Calu3 (cell line): ENCODE results near the gene ZC3H6. TPM values are rescaled to one million over a fixed set of nuclear protein-coding genes. Genes with fewer than 3 reads are reported as not detected.

Experiments used
- BruUV-seq: library from RNA; stranded (reverse); fragments of 400-500 nt; replicated peaks from 2 replicates; lab custom pipeline; 2021; lab: Mats Ljungman, UMichigan
- CTCF ChIA-PET: fragments of 300-600 bp; sonication (Branson Sonifier 250); formaldehyde crosslinking; loops from one replicate; lab custom pipeline; 2022; ENCODE audit warnings: antibody characterized with exemption; lab: Charles Lee
- DNase-seq: peaks from one replicate; pipeline ENCODE4 v3.0.0; 2022
- H3K27ac Mint-ChIP-seq: one replicate; pipeline ENCODE4 v1.8.0; 2022; ENCODE audit warnings: mixed read lengths; ENCODE audit not compliant: unreplicated experiment
- H3K27me3 Mint-ChIP-seq: one replicate; pipeline ENCODE4 v1.8.0; 2022; ENCODE audit warnings: mixed read lengths; ENCODE audit not compliant: unreplicated experiment
- H3K36me3 Mint-ChIP-seq: one replicate; pipeline ENCODE4 v1.8.0; 2022; ENCODE audit warnings: mild to moderate bottlenecking, moderate library complexity, mixed read lengths; ENCODE audit not compliant: insufficient read depth, unreplicated experiment
- H3K4me1 Mint-ChIP-seq: one replicate; pipeline ENCODE4 v1.8.0; 2022; ENCODE audit warnings: mild to moderate bottlenecking, low read depth, mixed read lengths; ENCODE audit not compliant: unreplicated experiment
- H3K4me3 Mint-ChIP-seq: one replicate; pipeline ENCODE4 v1.8.0; 2022; ENCODE audit warnings: mild to moderate bottlenecking, low read depth, moderate library complexity, mixed read lengths; ENCODE audit not compliant: unreplicated experiment
- H3K9me3 Mint-ChIP-seq: one replicate; pipeline ENCODE4 v1.8.0; 2022; ENCODE audit warnings: low read depth, mixed read lengths; ENCODE audit not compliant: unreplicated experiment
- intact Hi-C: fragments of 100-400 bp; cut with micrococcal nuclease; formaldehyde crosslinking; loops from one replicate; pipeline ENCODE4 v1.10.0; 2022; ENCODE audit not compliant: unreplicated experiment
- total RNA-seq: library from RNA; stranded (reverse); gene quantifications from 2 replicates; pipeline ENCODE4 v1.2.3, GENCODE V29; 2022
- TF ChIP-seq, protein P1 (sequence below): fragments of 200-600 bp; IDR thresholded peaks from one replicate; pipeline ENCODE4 v1.8.0; 2022; ENCODE audit warnings: antibody characterized with exemption; ENCODE audit not compliant: unreplicated experiment

Gene ZC3H6
- total RNA-seq, 1 experiment from 2014 or later = 4.4 TPM

DNA sequence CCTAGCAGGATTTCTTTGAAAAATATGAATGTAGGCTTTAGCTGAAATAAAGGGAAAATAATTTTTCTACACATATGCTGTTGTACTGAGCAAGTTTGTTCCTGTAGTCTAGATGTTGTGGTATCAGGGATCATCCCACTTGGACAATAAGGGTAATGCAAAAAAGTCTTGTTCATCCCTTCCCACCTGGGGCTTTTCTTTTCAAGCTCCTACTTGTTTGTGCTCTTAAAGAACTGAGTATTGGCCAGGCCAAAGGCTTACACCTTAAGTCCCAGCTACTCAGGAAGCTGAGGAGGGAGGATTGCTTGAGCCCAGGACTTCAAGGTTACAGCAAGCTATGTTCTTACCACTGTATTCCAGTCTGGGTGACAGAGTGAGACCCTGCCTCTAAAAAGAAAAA lies 35.5 kb downstream of the ZC3H6 start:
- no peak overlapping the region for H3K4me3 Mint-ChIP-seq
- TF ChIP-seq, protein P1, sequence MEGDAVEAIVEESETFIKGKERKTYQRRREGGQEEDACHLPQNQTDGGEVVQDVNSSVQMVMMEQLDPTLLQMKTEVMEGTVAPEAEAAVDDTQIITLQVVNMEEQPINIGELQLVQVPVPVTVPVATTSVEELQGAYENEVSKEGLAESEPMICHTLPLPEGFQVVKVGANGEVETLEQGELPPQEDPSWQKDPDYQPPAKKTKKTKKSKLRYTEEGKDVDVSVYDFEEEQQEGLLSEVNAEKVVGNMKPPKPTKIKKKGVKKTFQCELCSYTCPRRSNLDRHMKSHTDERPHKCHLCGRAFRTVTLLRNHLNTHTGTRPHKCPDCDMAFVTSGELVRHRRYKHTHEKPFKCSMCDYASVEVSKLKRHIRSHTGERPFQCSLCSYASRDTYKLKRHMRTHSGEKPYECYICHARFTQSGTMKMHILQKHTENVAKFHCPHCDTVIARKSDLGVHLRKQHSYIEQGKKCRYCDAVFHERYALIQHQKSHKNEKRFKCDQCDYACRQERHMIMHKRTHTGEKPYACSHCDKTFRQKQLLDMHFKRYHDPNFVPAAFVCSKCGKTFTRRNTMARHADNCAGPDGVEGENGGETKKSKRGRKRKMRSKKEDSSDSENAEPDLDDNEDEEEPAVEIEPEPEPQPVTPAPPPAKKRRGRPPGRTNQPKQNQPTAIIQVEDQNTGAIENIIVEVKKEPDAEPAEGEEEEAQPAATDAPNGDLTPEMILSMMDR = no peak
- no peaks in the 10 kb centered on the region for H3K4me1 Mint-ChIP-seq
- DNase-seq = no peak
- H3K9me3 Mint-ChIP-seq = no peaks in the 10 kb centered on the region
- H3K27me3 Mint-ChIP-seq = no peaks in the 10 kb centered on the region
- H3K27ac Mint-ChIP-seq = no peak overlapping the region
- no peaks in the 10 kb centered on the region for H3K36me3 Mint-ChIP-seq
- no TSS peak for BruUV-seq
- CTCF ChIA-PET = no interaction called here
- intact Hi-C loops = no loop called here

DNA sequence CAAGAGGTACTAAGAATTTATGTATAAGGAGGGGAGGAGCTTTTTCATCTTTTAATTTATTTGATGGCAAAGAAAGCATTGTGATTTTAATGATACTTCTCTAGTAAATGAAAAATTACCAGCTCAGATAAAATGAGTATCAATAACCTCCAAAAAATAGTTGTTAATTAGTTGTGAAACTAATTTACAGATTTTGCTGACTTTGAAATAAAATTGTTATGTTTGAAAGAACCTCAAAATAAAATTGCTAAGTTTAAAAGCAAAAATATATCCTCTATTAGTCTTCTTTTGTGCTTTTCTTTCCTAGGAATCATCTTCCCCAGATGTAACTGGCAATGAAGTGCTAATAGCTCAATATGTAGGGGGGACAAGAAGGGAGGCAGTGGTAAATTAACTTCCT lies 36.5 kb downstream of the ZC3H6 start:
- no peak for DNase-seq
- H3K27ac Mint-ChIP-seq = no peak overlapping the region
- TF ChIP-seq, protein P1 = no peak
- no peaks in the 10 kb centered on the region for H3K9me3 Mint-ChIP-seq
- CTCF ChIA-PET = no interaction called here
- no TSS peak for BruUV-seq
- no peaks in the 10 kb centered on the region for H3K4me1 Mint-ChIP-seq
- H3K27me3 Mint-ChIP-seq = no peaks in the 10 kb centered on the region
- H3K4me3 Mint-ChIP-seq = no peak overlapping the region
- intact Hi-C loops = no loop called here
- H3K36me3 Mint-ChIP-seq = no peaks in the 10 kb centered on the region

DNA sequence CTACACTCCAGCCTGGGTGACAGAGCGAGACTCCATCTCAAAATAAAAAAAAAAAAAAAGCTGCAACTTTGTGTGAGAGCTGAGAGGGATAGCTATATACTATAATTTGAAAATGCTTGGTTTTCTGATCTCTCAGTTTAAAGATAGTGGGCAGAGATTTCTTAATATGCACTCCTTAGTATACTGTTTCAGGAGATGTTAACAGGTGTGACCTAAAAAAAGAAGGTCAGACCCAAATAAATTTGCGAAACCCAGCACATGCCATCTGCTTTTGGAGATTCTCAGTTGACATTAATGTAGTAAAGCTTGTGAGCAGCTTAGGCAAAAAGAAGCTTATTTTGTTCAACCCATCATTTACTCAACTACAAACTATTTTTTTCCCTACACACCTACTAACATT lies 37.4 kb downstream of the ZC3H6 start:
- no peaks in the 10 kb centered on the region for H3K36me3 Mint-ChIP-seq
- no peak overlapping the region for H3K4me3 Mint-ChIP-seq
- no peaks in the 10 kb centered on the region for H3K27me3 Mint-ChIP-seq
- intact Hi-C loops = no loop called here
- DNase-seq = no peak
- H3K27ac Mint-ChIP-seq = no peak overlapping the region
- CTCF ChIA-PET = no interaction called here
- TF ChIP-seq, protein P1 = no peak
- BruUV-seq = no TSS peak
- H3K9me3 Mint-ChIP-seq = no peaks in the 10 kb centered on the region
- H3K4me1 Mint-ChIP-seq = no peaks in the 10 kb centered on the region

DNA sequence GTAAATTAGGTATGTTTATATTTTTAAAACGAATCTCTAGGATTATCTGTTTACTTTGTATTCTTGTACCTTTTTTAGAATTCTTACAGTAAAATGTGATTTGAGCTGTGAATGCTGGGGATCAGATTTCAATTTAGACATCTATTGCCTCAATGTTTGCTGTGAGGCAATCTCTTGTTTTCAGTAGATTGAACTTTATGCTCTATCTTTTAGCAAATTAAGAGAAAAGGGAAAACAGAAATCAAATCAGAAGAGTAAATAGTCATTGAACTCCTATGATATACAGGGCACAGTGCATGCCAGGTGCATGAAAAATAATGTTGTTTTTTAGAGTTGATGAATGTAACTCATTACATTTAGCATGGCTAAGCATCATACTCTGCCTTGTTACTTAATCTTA lies 39.5 kb downstream of the ZC3H6 start:
- intact Hi-C loops = no loop called here
- BruUV-seq = no TSS peak
- H3K9me3 Mint-ChIP-seq = no peaks in the 10 kb centered on the region
- CTCF ChIA-PET = no interaction called here
- H3K27me3 Mint-ChIP-seq = no peaks in the 10 kb centered on the region
- no peaks in the 10 kb centered on the region for H3K36me3 Mint-ChIP-seq
- H3K27ac Mint-ChIP-seq = no peak overlapping the region
- H3K4me1 Mint-ChIP-seq = no peaks in the 10 kb centered on the region
- no peak for DNase-seq
- H3K4me3 Mint-ChIP-seq = no peak overlapping the region
- TF ChIP-seq, protein P1 = no peak
